SH-SY5Y (cell line): ENCODE measurements around the gene PAPPA2.

ENCODE experiments used
- GATA2 ChIP-seq: IDR thresholded peaks from 2 replicates; pipeline ENCODE4 v1.6.1; 2011; ENCODE audit warnings: mild to moderate bottlenecking, low read depth, low read length
- GATA3 ChIP-seq: IDR thresholded peaks from 2 replicates; pipeline ENCODE4 v1.6.1; 2011; ENCODE audit warnings: low read depth, mild to moderate bottlenecking, low read length, moderate library complexity

- TF ChIP-seq GATA3: peak; percentile 94
- peak; percentile 96 for TF ChIP-seq GATA2
Observed at GRCh38 chr1:176826265-176826664, 363.3 kb downstream of the PAPPA2 start.
